ENCODE data around the gene CNTN2.

CNTN2 gene

GRCh38 chr1:205121660-205122488 is 78.9 kb downstream of the CNTN2 start, which contains the start of gene RBBP5:
Gene RBBP5, minus strand, starts transcription at chr1:205121978. Its CDS starts 105 bp downstream, at chr1:205121873.
- peak; percentile 99 for DNase-seq (ENCODE audit: low read depth in 2 of 2)
- peak within 1 kb of the TSS; percentile 80 to 98 for H3K4me3 ChIP-seq (replicated peaks in 1 of 2; ENCODE audit: low read depth in 2 of 2, low read length in 2 of 2)
- peak; percentile 80 for TF ChIP-seq CTCF (IDR thresholded peaks at IDR 0.05; ENCODE audit: low read depth, low read length)

GRCh38 chr1:205122489-205122882 is 79.5 kb downstream of the CNTN2 start:
- H3K4me3 ChIP-seq (replicated peaks in 1 of 2; ENCODE audit: low read depth in 2 of 2, low read length in 2 of 2) = peak overlapping the region; percentile 80 to 98
- no peak for DNase-seq (ENCODE audit: low read depth in 2 of 2)
- no peak for TF ChIP-seq CTCF (IDR thresholded peaks at IDR 0.05; ENCODE audit: low read depth, low read length)

- TF ChIP-seq CTCF (IDR thresholded peaks at IDR 0.05; ENCODE audit: low read depth, low read length) = no peak
- no peak overlapping the region for H3K4me3 ChIP-seq (replicated peaks in 1 of 2; ENCODE audit: low read depth in 2 of 2, low read length in 2 of 2)
- DNase-seq (ENCODE audit: low read depth in 2 of 2) = no peak
These were observed 81.7 kb downstream of the CNTN2 start for GRCh38 chr1:205124726-205125125.

- H3K4me3 ChIP-seq (replicated peaks in 1 of 2; ENCODE audit: low read depth in 2 of 2, low read length in 2 of 2) = no peak overlapping the region
- no peak for TF ChIP-seq CTCF (IDR thresholded peaks at IDR 0.05; ENCODE audit: low read depth, low read length)
- no peak for DNase-seq (ENCODE audit: low read depth in 2 of 2)
These were observed 84.6 kb downstream of the CNTN2 start for GRCh38 chr1:205127646-205128045.

Data from cardiac fibroblast (primary cell).